GM21529 (cell line): ENCODE results near the gene TIFAB.

ENCODE experiments used
- ATAC-seq: cut with Tn5 transposase; IDR thresholded peaks from one replicate; pipeline ENCODE4 v1.9.1; 2021; ENCODE audit not compliant: unreplicated experiment

The TIFAB gene

GRCh38 chr5:135460246-135461033, 8.3 kb upstream of the TIFAB start:
- ATAC-seq, result no peak

DNA sequence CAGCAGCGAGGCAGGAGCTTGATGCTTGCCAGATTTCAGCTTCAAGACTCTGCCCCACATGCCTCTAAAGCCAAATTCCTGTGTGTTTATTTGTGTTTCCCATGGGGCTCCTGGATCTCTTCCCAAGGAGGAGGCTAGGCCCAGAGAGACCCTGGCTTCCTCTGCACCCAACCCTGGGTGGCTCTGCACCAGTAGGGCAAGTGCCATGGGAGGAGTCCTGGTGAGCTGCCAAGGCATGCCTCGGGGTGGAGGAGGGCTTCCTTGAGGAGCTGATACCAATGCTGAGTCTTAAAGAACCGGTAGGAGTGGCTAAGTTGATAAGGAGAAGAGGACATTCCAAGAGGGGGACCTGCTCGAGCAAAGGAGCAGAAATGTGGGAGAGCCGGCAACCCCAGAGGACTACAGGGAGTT, 6.8 kb upstream of the TIFAB start:
- ATAC-seq, result no peak

- ATAC-seq, result no peak
Measured at GRCh38 chr5:135458356-135458755, 6.2 kb upstream of the TIFAB start.

GRCh38 chr5:135457424-135458071, 5.4 kb upstream of the TIFAB start:
- ATAC-seq, result peak; percentile 62

GRCh38 chr5:135456238-135457099, 4.3 kb upstream of the TIFAB start:
- peak; percentile 66 for ATAC-seq

DNA sequence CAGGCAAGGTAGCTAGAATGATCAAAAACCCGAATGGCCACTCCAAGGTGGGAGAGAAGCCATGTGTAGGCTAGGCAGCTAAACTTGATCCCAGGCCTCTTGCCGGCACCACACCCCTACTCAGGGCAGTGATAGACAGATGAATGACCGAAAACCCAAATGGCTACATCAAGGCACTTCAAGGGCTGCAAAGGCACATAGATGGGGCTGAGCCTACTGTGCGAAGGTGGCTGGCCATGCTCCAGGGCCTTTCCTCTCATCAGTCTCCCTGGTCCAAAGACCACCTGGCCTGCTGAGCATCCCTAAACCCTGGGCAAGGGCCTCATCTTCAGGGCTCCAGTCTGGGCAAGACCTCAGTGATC, 3.7 kb upstream of the TIFAB start:
- ATAC-seq, result no peak

DNA sequence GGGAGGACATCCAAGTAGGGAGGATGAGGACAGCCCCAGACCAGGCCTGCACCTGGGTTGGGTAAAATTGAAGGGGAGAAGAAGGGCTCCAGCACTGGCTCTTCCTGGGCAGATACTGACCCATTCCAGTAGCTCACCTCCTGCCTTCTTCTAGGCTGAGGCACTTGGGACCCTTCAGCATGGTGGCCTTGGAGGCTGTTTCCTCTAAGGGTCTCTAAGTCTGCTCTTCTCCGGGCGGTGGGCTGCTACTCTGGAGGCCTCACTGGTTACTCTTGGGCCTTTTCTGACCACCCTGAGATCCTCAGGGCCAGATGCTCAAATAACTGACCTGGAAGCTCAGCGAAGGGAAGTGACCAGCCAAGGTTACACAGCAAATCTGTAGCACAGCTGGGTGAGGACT, 2.8 kb upstream of the TIFAB start:
- no peak for ATAC-seq

GRCh38 chr5:135453613-135454012, 1.5 kb upstream of the TIFAB start:
- ATAC-seq, result no peak

DNA sequence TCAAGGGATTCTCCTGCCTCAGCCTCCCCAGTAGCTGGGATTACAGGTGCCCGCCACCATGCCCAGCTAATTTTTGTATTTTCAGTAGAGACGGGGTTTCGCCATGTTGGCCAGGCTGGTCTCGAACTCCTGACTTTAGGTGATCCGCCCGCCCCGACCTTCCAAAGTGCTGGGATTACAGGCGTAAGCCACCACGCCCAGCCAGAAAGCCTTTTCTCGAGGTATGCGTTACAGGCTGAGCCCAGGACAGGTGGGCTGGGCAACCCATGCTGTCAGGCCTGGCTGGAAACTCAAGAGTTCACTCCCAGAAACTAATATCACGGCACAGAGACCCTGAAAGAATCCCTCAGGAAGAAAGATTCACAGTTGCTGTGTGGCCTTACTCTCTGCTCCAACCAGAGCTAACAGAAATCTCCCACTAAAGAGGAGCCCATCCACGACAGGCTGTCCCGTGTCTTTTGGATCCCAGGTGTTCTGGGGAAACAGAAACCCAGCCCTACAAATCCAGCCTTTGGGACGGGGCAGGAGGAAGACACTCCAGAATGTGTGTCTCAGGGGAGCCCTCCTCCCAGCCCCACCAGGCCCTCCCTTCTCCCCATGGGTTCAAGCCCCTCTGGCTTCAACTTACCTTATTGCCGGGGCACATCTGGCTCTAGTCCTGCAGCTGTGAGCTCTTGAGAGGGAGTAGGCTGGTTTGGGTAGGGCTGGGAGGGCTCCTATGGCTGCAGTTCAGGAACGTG, 400 bp downstream of the TIFAB start:
- ATAC-seq, result no peak

DNA sequence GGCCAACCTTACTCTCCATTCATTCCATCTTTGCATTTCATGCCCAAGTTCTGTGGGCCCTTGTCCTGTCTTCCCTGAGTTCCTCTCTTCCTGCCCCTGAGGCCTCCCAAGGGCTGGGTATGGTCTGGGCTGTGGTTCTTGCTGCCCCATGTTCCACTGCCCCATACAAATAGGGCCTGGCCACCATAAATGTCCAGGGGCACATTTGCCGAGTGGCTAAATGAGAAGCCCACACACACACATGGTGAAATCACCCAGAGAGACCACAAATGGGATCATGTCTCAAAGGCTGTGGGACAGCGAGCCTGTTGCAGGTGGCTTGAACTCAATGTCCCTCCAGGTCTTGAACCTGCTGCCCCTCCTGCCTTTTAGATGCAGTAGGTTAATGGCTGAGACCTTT, 1.2 kb downstream of the TIFAB start:
- no peak for ATAC-seq

GRCh38 chr5:135450336-135450735, 1.8 kb downstream of the TIFAB start:
- no peak for ATAC-seq

DNA sequence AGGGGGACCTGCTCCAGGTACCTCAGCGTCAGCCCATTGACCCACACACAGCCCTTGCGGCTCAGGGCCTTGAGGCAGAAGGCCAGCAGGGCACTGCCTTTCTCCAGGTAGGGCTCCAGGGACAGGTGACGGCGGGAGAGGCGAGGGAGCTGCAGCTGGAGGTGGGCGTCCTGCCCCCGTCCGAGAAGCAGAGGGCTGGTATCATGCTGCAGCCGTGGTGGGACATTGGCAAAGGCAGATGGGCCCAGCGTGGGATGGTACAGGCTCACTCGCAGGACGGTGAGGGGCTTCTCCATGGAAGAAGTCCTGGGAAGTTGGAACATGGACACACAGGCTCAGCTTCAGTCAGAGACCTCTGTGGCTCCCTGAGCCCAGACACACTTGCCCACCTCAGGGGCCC, 2.5 kb downstream of the TIFAB start:
- no peak for ATAC-seq

DNA sequence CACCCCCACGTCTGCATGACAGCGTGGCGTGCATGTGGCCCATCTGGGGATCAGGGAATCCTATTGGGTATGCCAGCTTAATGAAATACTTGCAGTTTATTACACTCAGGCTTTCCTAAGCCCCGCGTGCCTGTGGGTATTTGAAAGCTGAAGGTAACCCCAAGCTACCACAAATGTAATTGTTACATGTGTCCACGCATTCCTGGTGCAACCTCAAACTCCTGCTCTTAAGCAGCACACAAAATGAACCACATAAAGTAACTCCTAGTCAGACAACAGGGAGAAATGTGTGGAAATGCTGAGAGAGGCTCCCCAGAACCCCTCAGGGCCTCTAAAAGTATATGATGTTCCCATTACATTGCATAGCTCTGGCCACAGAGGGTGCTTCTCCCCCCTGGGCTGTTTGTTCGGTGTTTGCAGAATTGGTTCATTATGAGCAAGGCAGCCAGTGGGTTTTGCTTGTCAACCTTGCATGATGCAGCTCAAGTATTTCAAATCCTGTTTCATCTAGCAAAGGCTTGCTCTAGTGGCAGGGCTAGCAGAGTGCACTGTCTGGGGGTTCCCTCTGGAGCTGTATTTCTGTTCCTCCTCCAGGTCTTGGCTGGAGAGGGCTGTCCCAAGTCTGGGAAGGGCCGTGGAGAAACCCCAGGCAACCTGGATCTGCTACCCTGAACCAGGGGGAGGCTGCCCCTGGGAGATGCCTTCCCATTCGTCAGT, 3.2 kb downstream of the TIFAB start:
- ATAC-seq, result no peak

- no peak for ATAC-seq
Measured at GRCh38 chr5:135448071-135448739, 3.9 kb downstream of the TIFAB start.

DNA sequence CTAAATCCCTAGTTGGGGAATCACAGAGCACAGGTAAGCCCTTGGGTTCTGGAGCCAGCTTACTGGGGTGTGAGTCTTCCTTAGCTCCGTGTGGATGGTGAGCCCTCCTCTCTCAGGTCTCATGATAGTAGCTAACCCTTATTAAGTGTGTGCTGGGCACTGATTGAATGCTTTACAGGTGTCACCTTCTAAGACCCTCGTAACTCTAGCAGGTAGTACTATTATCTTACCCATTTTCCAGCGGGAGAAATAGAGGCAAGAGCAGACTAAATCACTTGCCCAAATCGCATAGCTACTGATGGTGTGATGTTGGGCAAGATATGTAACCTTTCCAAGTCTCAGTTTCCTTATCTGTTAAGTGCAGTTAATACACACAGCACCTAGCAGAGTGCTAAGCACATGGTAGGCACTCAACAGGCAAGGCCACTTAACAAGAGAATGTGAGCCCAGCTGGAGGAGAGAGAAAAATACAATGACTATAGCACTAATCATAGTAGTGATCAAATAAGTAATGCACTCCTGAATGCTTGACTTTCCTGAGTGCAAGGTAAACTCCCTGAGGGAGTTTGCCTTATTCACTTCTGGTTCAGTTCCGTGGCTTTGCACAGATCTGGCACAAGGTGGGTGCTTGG, 4.7 kb downstream of the TIFAB start, which contains the start of gene DCANP1:
DCANP1 (minus strand) TSS at position 51 of the 632 bp plus-strand sequence. CDS start 240 bp downstream, outside the sequence.
- no peak for ATAC-seq

GRCh38 chr5:135446615-135447014, 5.5 kb downstream of the TIFAB start:
- no peak for ATAC-seq

DNA sequence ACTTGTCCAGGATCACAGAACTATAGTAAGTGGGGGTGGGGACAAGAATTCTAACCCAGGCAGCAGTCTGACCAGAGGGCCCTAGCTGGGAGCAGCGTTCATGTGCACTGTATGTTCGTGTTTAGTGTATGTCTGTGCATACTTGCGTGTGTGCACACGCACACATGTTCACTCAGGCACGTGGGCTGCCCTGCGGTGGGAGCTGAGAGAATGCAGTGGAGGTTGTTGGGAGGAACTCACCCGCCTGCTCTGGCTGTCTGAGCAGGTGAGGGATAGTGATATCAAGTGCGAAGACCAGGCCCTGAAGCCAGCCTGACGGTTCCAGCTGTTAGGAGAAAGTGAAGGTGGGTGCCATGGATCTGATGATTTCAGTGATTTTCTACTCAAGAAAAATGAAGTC, 5.9 kb downstream of the TIFAB start:
- ATAC-seq, result no peak

- ATAC-seq, result no peak
Measured at GRCh38 chr5:135445306-135445985, 6.7 kb downstream of the TIFAB start.

DNA sequence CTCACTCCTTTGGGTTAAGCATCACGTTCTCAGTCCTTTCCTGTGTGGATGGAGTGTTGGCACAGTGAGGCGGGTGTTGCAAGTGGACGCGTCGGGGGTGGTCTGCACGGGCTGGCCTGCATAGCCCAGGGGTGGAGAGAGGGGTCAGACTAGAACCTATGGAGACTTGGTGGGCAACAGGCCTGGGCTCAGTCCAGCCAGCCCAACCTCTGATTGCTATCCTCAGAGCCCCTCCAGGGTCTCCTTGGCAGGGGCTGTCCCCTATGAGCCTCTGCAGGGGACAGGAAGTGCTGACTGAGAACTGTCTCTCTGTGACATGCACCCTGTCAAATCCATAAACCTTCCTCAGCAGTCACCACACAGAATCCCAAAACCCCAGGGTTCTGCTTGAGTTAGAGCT, 7.3 kb downstream of the TIFAB start:
- no peak for ATAC-seq
